Stomach (tissue), 9 donors: ENCODE measurements around the gene RALGDS. TPM values are rescaled to one million over a fixed set of nuclear protein-coding genes. Genes with fewer than 3 reads are reported as not detected.

Experiments
- DNase-seq, 2 donors: peaks; one replicate each; pipeline versions ENCODE4 v3.0.0 to v3.0.0-alpha.2; 2013 to 2019
- H3K27ac ChIP-seq, 5 donors: fragments of 200-600 bp in 4 of 5; sonication (generic) in 4 of 5; one replicate each; pipeline ENCODE4 v1.5.1; 2013 to 2019; ENCODE audit warnings: mild to moderate bottlenecking in 1 of 5, moderate library complexity in 1 of 5
- H3K27me3 ChIP-seq, 3 donors: fragments of 200-600 bp; sonication (generic); one replicate each; pipeline ENCODE4 v1.5.1; 2017 to 2019; ENCODE audit warnings: mixed run types in 1 of 3
- H3K36me3 ChIP-seq, 4 donors: fragments of 200-600 bp; sonication (generic); 1 replicate in 3 of 4; 2 replicates in 1 of 4; pipeline ENCODE4 v1.5.1; 2016 to 2019
- H3K4me1 ChIP-seq, 4 donors: fragments of 200-600 bp; sonication (generic); one replicate each; pipeline ENCODE4 v1.5.1; 2016 to 2019
- H3K4me3 ChIP-seq, 4 donors: fragments of 200-600 bp; sonication (generic) in 3 of 4; one replicate each; pipeline ENCODE4 v1.5.1; 2016 to 2019; ENCODE audit warnings: mild to moderate bottlenecking in 1 of 4
- H3K9me3 ChIP-seq, 4 donors: fragments of 200-600 bp; sonication (generic); one replicate each; pipeline ENCODE4 v1.5.1; 2016 to 2019
- EP300 ChIP-seq: sonication (generic); formaldehyde crosslinking; IDR thresholded peaks from one replicate; pipeline ENCODE4 v1.6.1; 2017; ENCODE audit warnings: antibody characterized with exemption
- POLR2A ChIP-seq, 4 donors: fragments of 450-650 bp; IDR thresholded peaks; one replicate each; pipeline ENCODE4 v1.6.1; 2016; ENCODE audit warnings: antibody characterized with exemption in 4 of 4, control low read depth in 2 of 4, mild to moderate bottlenecking in 1 of 4, moderate library complexity in 1 of 4
- POLR2AphosphoS5 ChIP-seq, 3 donors: sonication (generic); formaldehyde crosslinking; IDR thresholded peaks; one replicate each; pipeline ENCODE4 v1.6.1; 2016; ENCODE audit warnings: antibody characterized with exemption in 3 of 3
- whole genome bisulfite sequencing, 5 donors: extraction: QIAGEN DNeasy Blood & Tissue Kit in 3 of 5; methylation state at CpG; one replicate each; pipeline versions ENCODE4 v1.1.5 to v1.1.7; 2013 to 2018; 5-methylcytosine and 5-hydroxymethylcytosine counted together
- intact Hi-C: fragments of 100-400 bp; cut with DNase I; formaldehyde crosslinking; loops from one replicate; pipeline ENCODE4 v1.15.1; 2023; ENCODE audit warnings: low total_unique reads
- polyA plus RNA-seq, 3 donors: library from polyadenylated mRNA; stranded (reverse); fragments of 200-250 nt; gene quantifications; one replicate each; pipeline ENCODE4 v1.2.3, GENCODE V29; 2013
- total RNA-seq, 5 donors: library from RNA; depleted of rRNA; stranded (reverse); fragments of >200 nt; gene quantifications; one replicate each; pipeline versions ENCODE4 v1.1.0 to v1.2.3, GENCODE V29; 2014 to 2016
- TF ChIP-seq, protein P1 (sequence below), 7 experiments: fragments of 450-650 bp in 4 of 7; fragments of 200-600 bp in 3 of 7; sonication (generic) in 3 of 7; IDR thresholded peaks; one replicate each; pipeline ENCODE4 v1.5.1; 2016 to 2019; ENCODE audit warnings: antibody characterized with exemption in 7 of 7, control low read depth in 2 of 7, mild to moderate bottlenecking in 1 of 7
- donor health status: healthy with polysubstance abuse.
- donor health status: Bipolar disorder and iron deficiency.
- donor health status: healthy.

The RALGDS gene
- total and polyA plus RNA-seq, 8 donors, result 20.5 to 242 (median 43.6) TPM

DNA sequence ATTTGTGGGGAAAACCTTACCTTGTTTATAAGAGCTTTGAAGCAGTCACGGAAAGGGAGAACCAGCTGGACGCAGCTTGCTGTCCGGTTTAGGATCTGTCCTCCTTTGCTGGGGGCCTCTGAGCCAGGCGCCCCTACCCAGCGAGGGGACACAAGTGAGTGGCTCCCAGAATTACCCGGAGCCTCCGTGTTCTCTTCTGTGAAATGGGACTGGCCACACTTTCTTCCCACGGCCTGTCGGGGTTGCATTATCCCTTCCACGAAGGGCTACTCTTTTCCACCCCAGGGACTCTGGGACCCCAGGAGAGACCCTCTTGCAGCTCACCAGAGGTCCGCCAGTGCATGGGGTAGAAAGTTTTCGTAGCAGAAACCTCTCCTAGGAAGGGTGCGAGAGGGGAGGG is 43.2 kb upstream of the RALGDS start:
- peak overlapping the region; percentile 68 to 73 (median 72) for H3K4me3 ChIP-seq
- H3K4me1 ChIP-seq, result peaks cover 22 to 49% (median 41%) of the 10 kb centered on the region in 4 donors
- H3K36me3 ChIP-seq, result peaks cover 0 to 9% (median 2%) of the 10 kb centered on the region in 4 donors
- peak overlapping the region; percentile 77 to 86 (median 83) for H3K27ac ChIP-seq
- H3K27me3 ChIP-seq, result peaks cover 0 to 10% (median 0%) of the 10 kb centered on the region in 3 donors
- H3K9me3 ChIP-seq, result no peaks in the 10 kb centered on the region
- intact Hi-C loops, result no loop called here
- DNase-seq, result no peak
- TF ChIP-seq, protein P1, sequence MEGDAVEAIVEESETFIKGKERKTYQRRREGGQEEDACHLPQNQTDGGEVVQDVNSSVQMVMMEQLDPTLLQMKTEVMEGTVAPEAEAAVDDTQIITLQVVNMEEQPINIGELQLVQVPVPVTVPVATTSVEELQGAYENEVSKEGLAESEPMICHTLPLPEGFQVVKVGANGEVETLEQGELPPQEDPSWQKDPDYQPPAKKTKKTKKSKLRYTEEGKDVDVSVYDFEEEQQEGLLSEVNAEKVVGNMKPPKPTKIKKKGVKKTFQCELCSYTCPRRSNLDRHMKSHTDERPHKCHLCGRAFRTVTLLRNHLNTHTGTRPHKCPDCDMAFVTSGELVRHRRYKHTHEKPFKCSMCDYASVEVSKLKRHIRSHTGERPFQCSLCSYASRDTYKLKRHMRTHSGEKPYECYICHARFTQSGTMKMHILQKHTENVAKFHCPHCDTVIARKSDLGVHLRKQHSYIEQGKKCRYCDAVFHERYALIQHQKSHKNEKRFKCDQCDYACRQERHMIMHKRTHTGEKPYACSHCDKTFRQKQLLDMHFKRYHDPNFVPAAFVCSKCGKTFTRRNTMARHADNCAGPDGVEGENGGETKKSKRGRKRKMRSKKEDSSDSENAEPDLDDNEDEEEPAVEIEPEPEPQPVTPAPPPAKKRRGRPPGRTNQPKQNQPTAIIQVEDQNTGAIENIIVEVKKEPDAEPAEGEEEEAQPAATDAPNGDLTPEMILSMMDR (IDR thresholded peaks at IDR 0.05), result no peak
- TF ChIP-seq EP300 (no peak), POLR2A (IDR thresholded peaks at IDR 0.05) (no peak), POLR2AphosphoS5 (IDR thresholded peaks at IDR 0.05) (no peak)
- WGBS, 5 donors, result 59 to 71% (median 68%) methylated on average over 13 of the region's 13 CpGs

DNA sequence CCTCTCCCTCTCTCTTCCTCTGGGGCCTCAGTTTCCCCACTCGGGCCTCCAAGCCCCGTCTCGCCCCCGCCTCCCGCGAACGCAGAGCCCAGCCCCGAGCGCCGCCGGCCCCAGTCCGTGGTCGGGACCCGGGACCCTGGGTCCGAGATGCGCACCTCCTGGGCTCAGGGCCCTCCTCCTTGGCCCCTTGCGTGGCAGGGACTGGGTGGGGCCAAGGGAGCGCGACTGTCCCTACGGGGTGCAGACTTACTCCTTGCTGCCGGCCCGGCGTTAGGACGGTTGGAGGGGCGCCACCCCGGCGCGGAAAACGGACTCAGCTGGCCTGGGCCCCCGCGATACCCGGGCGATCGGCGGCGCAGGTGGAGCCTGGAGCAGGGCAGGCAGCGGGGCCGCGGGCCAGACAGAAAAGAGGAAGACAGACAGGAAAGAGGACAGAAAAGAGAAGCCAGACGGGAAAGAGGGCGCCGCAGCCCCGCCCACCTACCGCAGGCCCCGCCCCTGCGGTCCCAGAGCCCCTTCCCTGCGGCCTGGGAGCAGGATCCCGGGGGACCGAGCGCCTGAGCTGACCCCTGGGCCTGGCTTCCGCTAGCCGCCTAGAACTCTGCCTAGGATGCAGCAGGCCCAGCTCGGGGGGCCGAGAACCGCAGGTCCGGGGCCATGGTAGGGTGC is 42.6 kb upstream of the RALGDS start, which contains the start of gene GBGT1:
TSS of gene GBGT1 (minus strand) at position 411 of the 669 bp plus-strand sequence. CDS start 1,502 bp downstream, outside the sequence.
- peak within 1 kb of the TSS; percentile 68 to 73 (median 72) for H3K4me3 ChIP-seq
- no peaks in the 10 kb centered on the region for H3K9me3 ChIP-seq
- peak in 1 of 4 donors; percentile 27 for TF ChIP-seq POLR2A (IDR thresholded peaks at IDR 0.05)
- no peak for TF ChIP-seq EP300
- TF ChIP-seq POLR2AphosphoS5 (IDR thresholded peaks at IDR 0.05), result peak in 1 of 3 donors; percentile 24
- TF ChIP-seq, protein P1 (IDR thresholded peaks at IDR 0.05), result no peak
- H3K36me3 ChIP-seq, result peaks cover 0 to 10% (median 3%) of the 10 kb centered on the region in 4 donors
- peaks cover 22 to 49% (median 41%) of the 10 kb centered on the region in 4 donors for H3K4me1 ChIP-seq
- WGBS, 5 donors, result 1 to 4% (median 2%) methylated on average over 29 to 56 of the region's 56 CpGs
- peak within 1 kb of the TSS; percentile 77 to 86 (median 83) for H3K27ac ChIP-seq
- intact Hi-C loops, result no loop called here
- peaks cover 0 to 10% (median 0%) of the 10 kb centered on the region in 3 donors for H3K27me3 ChIP-seq
- DNase-seq, result peak; percentile 75 to 78

DNA sequence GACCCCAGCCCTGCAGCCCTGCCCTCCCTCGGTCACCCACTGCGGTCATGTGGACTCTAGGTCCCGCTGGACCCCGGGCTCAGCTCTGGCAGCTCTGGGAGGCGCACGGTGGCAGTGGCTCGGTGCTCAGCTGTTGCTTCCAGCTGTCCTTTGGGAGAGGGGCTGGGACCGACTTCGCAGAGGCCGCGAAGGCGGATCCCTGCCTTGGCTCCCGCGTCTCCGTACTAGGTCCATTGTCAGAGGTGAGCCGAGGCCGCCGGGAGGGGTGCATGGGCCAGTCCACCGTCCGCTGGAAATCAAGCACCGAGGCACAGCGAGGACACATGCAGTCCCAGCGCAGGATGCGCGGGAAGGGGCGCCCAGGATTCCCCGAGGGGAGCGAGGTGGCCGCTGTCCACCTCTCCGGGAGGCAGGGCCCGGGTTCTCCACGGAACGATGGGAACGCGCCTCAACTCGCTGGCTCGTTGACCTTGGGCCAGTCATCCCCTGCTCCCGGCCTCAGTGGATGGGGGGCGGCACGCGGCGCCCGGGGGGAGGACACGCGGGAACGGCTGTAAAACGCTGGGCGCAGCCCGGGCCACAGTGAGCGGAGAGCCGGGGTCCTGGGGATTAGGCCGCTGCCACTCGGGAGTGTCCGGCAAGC is 41.9 kb upstream of the RALGDS start:
- intact Hi-C loops, result no loop called here
- no peak for TF ChIP-seq POLR2A (IDR thresholded peaks at IDR 0.05)
- no peak for TF ChIP-seq POLR2AphosphoS5 (IDR thresholded peaks at IDR 0.05)
- no peak for TF ChIP-seq EP300
- TF ChIP-seq, protein P1 (IDR thresholded peaks at IDR 0.05), result no peak
- no peak for DNase-seq
- Histone ChIP-seq H3K4me1 (peaks cover 22 to 49% (median 41%) of the 10 kb centered on the region in 4 donors), H3K27ac (peak overlapping the region; percentile 77 to 86 (median 83)), H3K36me3 (peaks cover 0 to 12% (median 4%) of the 10 kb centered on the region in 4 donors), H3K27me3 (peaks cover 0 to 10% (median 0%) of the 10 kb centered on the region in 3 donors), H3K9me3 (no peaks in the 10 kb centered on the region), H3K4me3 (peak overlapping the region; percentile 68 to 73 (median 72))
- 46 to 78% (median 57%) methylated on average over 19 to 54 of the region's 54 CpGs for WGBS, 5 donors

DNA sequence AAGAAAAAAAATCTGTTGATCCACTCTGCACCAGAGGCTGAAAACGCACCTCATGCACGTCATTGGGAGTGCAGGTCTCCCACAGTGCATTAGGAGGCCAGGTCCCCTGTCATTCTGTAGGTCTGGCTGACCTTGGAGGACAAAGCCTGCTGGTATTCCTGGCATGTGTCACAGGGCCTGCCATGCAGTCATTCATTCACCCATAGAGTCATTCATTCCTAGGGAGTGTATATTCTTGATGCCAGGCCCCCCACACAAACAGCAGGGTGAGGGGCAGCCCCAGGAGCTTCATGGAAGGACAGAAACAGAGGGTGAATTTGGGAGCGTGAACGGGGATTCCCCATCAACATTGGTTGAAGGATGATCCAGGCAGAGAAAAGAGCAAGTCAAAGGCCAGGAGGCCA is 40.5 kb upstream of the RALGDS start:
- Histone ChIP-seq H3K4me1 (peaks cover 22 to 49% (median 41%) of the 10 kb centered on the region in 4 donors), H3K36me3 (peaks cover 0 to 20% (median 15%) of the 10 kb centered on the region in 4 donors), H3K27me3 (peaks cover 0 to 10% (median 0%) of the 10 kb centered on the region in 3 donors), H3K4me3 (peak overlapping the region in 1 of 4 donors; percentile 71), H3K27ac (peak overlapping the region; percentile 5 to 83 (median 23)), H3K9me3 (no peaks in the 10 kb centered on the region)
- no peak for DNase-seq
- 62 to 76% (median 72%) methylated on average over 4 of the region's 4 CpGs for WGBS, 5 donors
- TF ChIP-seq, protein P1 (IDR thresholded peaks at IDR 0.05), result no peak
- TF ChIP-seq POLR2AphosphoS5 (IDR thresholded peaks at IDR 0.05), result no peak
- no peak for TF ChIP-seq POLR2A (IDR thresholded peaks at IDR 0.05)
- no peak for TF ChIP-seq EP300
- intact Hi-C loops, result no loop called here
